K562 (cell line): ENCODE measurements around the gene DNAJC8. TPM values are rescaled to one million over a fixed set of nuclear protein-coding genes. Genes with fewer than 3 reads are reported as not detected.
A peak's percentile ranks its signal among the peaks of the same experiment; 100 is the strongest.

Experiments
- ADNP ChIP-seq: fragments of 200-800 bp; sonication (Bioruptor generic); IDR thresholded peaks from 2 replicates; pipeline ENCODE4 v1.6.1; 2016; ENCODE audit warnings: missing genetic modification characterization, missing compliant biosample characterization
- ARID3B ChIP-seq: fragments of 250-450 bp; sonication (Bioruptor Pico); IDR thresholded peaks from 2 replicates; pipeline ENCODE4 v1.4.0; 2020; ENCODE audit warnings: borderline replicate concordance
- CEBPG ChIP-seq, 3 experiments: fragments of 200-800 bp in 1 of 3; sonication (Bioruptor generic) in 1 of 3; sonication (generic) in 1 of 3; formaldehyde crosslinking in 1 of 3; IDR thresholded peaks in 2 of 3; conservative IDR thresholded peaks in 1 of 3; 2 replicates each; pipeline versions ENCODE4 v1.6.1 to v1.8.0; 2016 to 2022; ENCODE audit warnings: missing compliant biosample characterization in 2 of 3, missing genetic modification characterization in 2 of 3, mild to moderate bottlenecking in 1 of 3, missing genetic modification reagents in 1 of 3
- CREB1 ChIP-seq, 2 experiments: sonication (generic) in 1 of 2; formaldehyde crosslinking in 1 of 2; IDR thresholded peaks; 2 replicates each; pipeline versions ENCODE4 v1.6.1 to v1.8.0; 2012 to 2022; ENCODE audit warnings: inconsistent platforms in 1 of 2, mild to moderate bottlenecking in 1 of 2, missing genetic modification reagents in 1 of 2, moderate library complexity in 1 of 2
- CREBBP ChIP-seq: IDR thresholded peaks from one replicate; pipeline ENCODE4 v1.6.1; 2012; ENCODE audit warnings: low read depth, mild to moderate bottlenecking, control low read depth, inconsistent platforms, low read length
- EP300 ChIP-seq: IDR thresholded peaks from 2 replicates; pipeline ENCODE4 v1.6.1; 2012; ENCODE audit warnings: low read length, improper control_type of control experiment
- FIP1L1 ChIP-seq: fragments of 200-400 bp; formaldehyde crosslinking; IDR thresholded peaks from 2 replicates; pipeline ENCODE4 v1.6.1; 2018; ENCODE audit warnings: mild to moderate bottlenecking, low read depth, low read length; ENCODE audit not compliant: poor library complexity, severe bottlenecking
- FOXA3 ChIP-seq, 2 experiments: fragments of 450-650 bp in 1 of 2; sonication (generic) in 1 of 2; formaldehyde crosslinking; IDR thresholded peaks in 1 of 2; conservative IDR thresholded peaks in 1 of 2; 2 replicates each; pipeline versions ENCODE4 v1.4.0 to v1.8.0; 2020 to 2022; ENCODE audit warnings: mild to moderate bottlenecking in 2 of 2, missing genetic modification reagents in 1 of 2
- FOXJ2 ChIP-seq: fragments of 200-800 bp; sonication (Bioruptor generic); IDR thresholded peaks from 2 replicates; pipeline ENCODE4 v1.6.1; 2016; ENCODE audit warnings: missing genetic modification characterization, missing compliant biosample characterization
- FUS ChIP-seq: fragments of 200-400 bp; formaldehyde crosslinking; optimal IDR thresholded peaks from 2 replicates; pipeline ENCODE3; 2017; ENCODE audit warnings: low read depth, low read length
- HLTF ChIP-seq: fragments of 450-650 bp; IDR thresholded peaks from 2 replicates; pipeline ENCODE4 v1.6.1; 2016
- KAT8 ChIP-seq: fragments of 450-650 bp; IDR thresholded peaks from 2 replicates; pipeline ENCODE4 v1.6.1; 2016; ENCODE audit warnings: low read depth, mild to moderate bottlenecking
- LEF1 ChIP-seq: fragments of 450-650 bp; IDR thresholded peaks from 2 replicates; pipeline ENCODE4 v1.6.1; 2016; ENCODE audit warnings: mild to moderate bottlenecking
- MTA3 ChIP-seq: fragments of 450-650 bp; formaldehyde crosslinking; IDR thresholded peaks from 2 replicates; pipeline ENCODE4 v1.6.1; 2017; ENCODE audit warnings: mild to moderate bottlenecking, borderline replicate concordance
- POLR2AphosphoS2 ChIP-seq: IDR thresholded peaks from 2 replicates; pipeline ENCODE4 v1.6.1; 2012; ENCODE audit warnings: low read length, improper control_type of control experiment
- SUPT5H ChIP-seq: fragments of 450-650 bp; IDR thresholded peaks from 2 replicates; pipeline ENCODE4 v1.6.1; 2016
- TBL1XR1 ChIP-seq, 2 experiments: IDR thresholded peaks; 2 replicates each; pipeline ENCODE4 v1.6.1; 2012; ENCODE audit warnings: improper control_type of control experiment in 2 of 2, low read length in 2 of 2, mild to moderate bottlenecking in 1 of 2
- TBP ChIP-seq: optimal IDR thresholded peaks from 2 replicates; pipeline ENCODE3; 2011; ENCODE audit warnings: low read depth, low read length, improper control_type of control experiment
- ZNF644 ChIP-seq: fragments of 200-800 bp; sonication (Bioruptor generic); IDR thresholded peaks from 2 replicates; pipeline ENCODE4 v1.6.1; 2016; ENCODE audit warnings: low read depth, missing genetic modification characterization, missing compliant biosample characterization
- polyA plus RNA-seq, 8 experiments: library from polyadenylated mRNA; depleted of rRNA in 4 of 8; stranded (reverse) in 5 of 8; unstranded in 3 of 8; fragments of >200 nt; fragmentation: Nextera tagmentation in 2 of 8; fragmentation: Illumina TruSeq in 1 of 8; extraction: Ambion mirVana in 2 of 8; extraction: Trizol in 1 of 8; gene quantifications; 2 replicates each; pipeline versions ENCODE4 v1.2.1 to v1.2.3, GENCODE V29; 2011 to 2014; ENCODE audit warnings: inconsistent platforms in 1 of 8, missing spikeins in 1 of 8
- total RNA-seq, 7 experiments: library from RNA; depleted of rRNA in 6 of 7; stranded (reverse); fragments of >200 nt in 6 of 7; fragmentation: Illumina TruSeq in 2 of 7; extraction: Trizol in 2 of 7; gene quantifications; 2 replicates each; pipeline versions ENCODE4 v1.2.1 to v1.2.3, GENCODE V29; 2011 to 2021; ENCODE audit warnings: low replicate concordance in 1 of 7

DNAJC8 gene
- total and polyA plus RNA-seq, 9 of the 15 experiments (the other 6 are each of a cell fraction or from before 2014, with no cell fraction given) = 143 to 508 (median 209) TPM

GRCh38 chr1:28249013-28249865 is 16.4 kb upstream of the DNAJC8 start (continued):
- TF ChIP-seq ADNP (tag) = no peak
- TF ChIP-seq CREB1 (IDR thresholded peaks at IDR 0.05) = no peak
- TF ChIP-seq CREB1 (CRISPR knock-in tag; IDR thresholded peaks at IDR 0.05) = no peak
- no peak for TF ChIP-seq SUPT5H
- TF ChIP-seq CREBBP = no peak
- TF ChIP-seq KAT8 = no peak
- peak; percentile 86; the same call in 1 of the 2 replicates for TF ChIP-seq FOXJ2 (tag)
- 0 out of 2 replicates have a peak, but pooled peaks have one; percentile 34 for TF ChIP-seq ZNF644
- TF ChIP-seq FOXA3 (CRISPR knock-in tag; conservative IDR thresholded peaks at IDR 0.05 in 1 of 2, IDR thresholded peaks at IDR 0.05 in 1 of 2) = peak in 1 of 2 experiments; percentile 29; a peak in 1 of 4 replicates
- no peak for TF ChIP-seq POLR2AphosphoS2
- TF ChIP-seq FUS = no peak
- TF ChIP-seq MTA3 = peak; percentile 60; the same call in 1 of the 2 replicates
- TF ChIP-seq CEBPG (CRISPR knock-in tag; IDR thresholded peaks at IDR 0.05) = peak; percentile 100
- peak; percentile 98 for TF ChIP-seq CEBPG (tag; conservative IDR thresholded peaks at IDR 0.05 in 1 of 2, IDR thresholded peaks at IDR 0.05 in 1 of 2)
- no peak for TF ChIP-seq TBP
- no peak for TF ChIP-seq HLTF
- no peak for TF ChIP-seq LEF1
- TF ChIP-seq TBL1XR1 (IDR thresholded peaks at IDR 0.05; ENCODE audit: low read length in 2 of 2) = no peak; a peak in 1 of 4 replicates
- TF ChIP-seq FIP1L1 = no peak
- TF ChIP-seq ARID3B (CRISPR knock-in tag) = no peak
- peak; percentile 69 for TF ChIP-seq EP300
